Islet precursor cell (in vitro differentiated cells): ENCODE measurements around the gene HLA-DPA1.
"Not testable (repeated sequence)": the region's sequence is repeated elsewhere in the genome, so short reads cannot be mapped to it uniquely, and the experiment has no call there.

Experiments used
- DNase-seq: peaks from one replicate; pipeline ENCODE4 v3.0.0-alpha.2; 2018

Gene HLA-DPA1

GRCh38 chr6:33088258-33088930, 14.9 kb upstream of the HLA-DPA1 start:
- DNase-seq = no peak

GRCh38 chr6:33085627-33086026, 12.2 kb upstream of the HLA-DPA1 start:
- DNase-seq = no peak

GRCh38 chr6:33082702-33083101, 9.3 kb upstream of the HLA-DPA1 start:
- DNase-seq = peak; percentile 80

GRCh38 chr6:33081098-33081824, 7.8 kb upstream of the HLA-DPA1 start:
- DNase-seq = no peak

- DNase-seq = peak; percentile 90
These were observed 7.0 kb upstream of the HLA-DPA1 start for GRCh38 chr6:33080127-33081089.

GRCh38 chr6:33079580-33079979, 6.1 kb upstream of the HLA-DPA1 start:
- DNase-seq = no peak

- no peak for DNase-seq
These were observed 5.6 kb upstream of the HLA-DPA1 start for GRCh38 chr6:33078919-33079521.

GRCh38 chr6:33078442-33078841, 5.0 kb upstream of the HLA-DPA1 start:
- no peak for DNase-seq

GRCh38 chr6:33077908-33078307, 4.5 kb upstream of the HLA-DPA1 start:
- DNase-seq = no peak

- DNase-seq = no peak
These were observed 3.0 kb upstream of the HLA-DPA1 start for GRCh38 chr6:33076406-33076934.

GRCh38 chr6:33075568-33076405, 2.3 kb upstream of the HLA-DPA1 start, which contains the start of gene HLA-DPB1:
Gene HLA-DPB1, plus strand, starts transcription at chr6:33075990. Its CDS starts 52 bp downstream, at chr6:33076042.
- DNase-seq = no peak

- DNase-seq = no peak
These were observed 1.7 kb upstream of the HLA-DPA1 start for GRCh38 chr6:33075208-33075567.

- DNase-seq = no peak
These were observed 845 bp downstream of the HLA-DPA1 start for GRCh38 chr6:33072508-33073100.

- DNase-seq = no peak
These were observed 1.9 kb downstream of the HLA-DPA1 start for GRCh38 chr6:33071569-33071968.

- DNase-seq = no peak
These were observed 2.5 kb downstream of the HLA-DPA1 start for GRCh38 chr6:33070909-33071308.

GRCh38 chr6:33069021-33069738, 4.3 kb downstream of the HLA-DPA1 start:
- DNase-seq = no peak

GRCh38 chr6:33066917-33067521, 6.4 kb downstream of the HLA-DPA1 start:
- no peak for DNase-seq

- no peak for DNase-seq
These were observed 8.1 kb downstream of the HLA-DPA1 start for GRCh38 chr6:33065312-33065711.

GRCh38 chr6:33064723-33065122, 8.7 kb downstream of the HLA-DPA1 start:
- no peak for DNase-seq

GRCh38 chr6:33063435-33063834, 10.0 kb downstream of the HLA-DPA1 start:
- DNase-seq = not testable (repeated sequence)
